GM13977 (cell line): ENCODE data around the gene OR6Y1.

ENCODE experiments used
- DNase-seq: peaks from one replicate; pipeline ENCODE4 v3.0.0; 2012; ENCODE audit warnings: low spot score
- CTCF ChIP-seq: IDR thresholded peaks from 2 replicates; pipeline ENCODE4 v1.5.1; 2012; ENCODE audit warnings: mild to moderate bottlenecking, control low read depth; ENCODE audit not compliant: insufficient read depth; ENCODE audit errors: extremely low read depth, missing control alignments
- in situ Hi-C: fragments of 300-500 bp; cut with MboI; formaldehyde crosslinking; loops from one replicate; pipeline ENCODE4 v1.12.0; 2022; ENCODE audit warnings: low sequenced_read_pairs, low pct_unique_long_range_greater_than_20kb, mixed read lengths, inconsistent platforms; ENCODE audit not compliant: unreplicated experiment

OR6Y1 gene

DNA sequence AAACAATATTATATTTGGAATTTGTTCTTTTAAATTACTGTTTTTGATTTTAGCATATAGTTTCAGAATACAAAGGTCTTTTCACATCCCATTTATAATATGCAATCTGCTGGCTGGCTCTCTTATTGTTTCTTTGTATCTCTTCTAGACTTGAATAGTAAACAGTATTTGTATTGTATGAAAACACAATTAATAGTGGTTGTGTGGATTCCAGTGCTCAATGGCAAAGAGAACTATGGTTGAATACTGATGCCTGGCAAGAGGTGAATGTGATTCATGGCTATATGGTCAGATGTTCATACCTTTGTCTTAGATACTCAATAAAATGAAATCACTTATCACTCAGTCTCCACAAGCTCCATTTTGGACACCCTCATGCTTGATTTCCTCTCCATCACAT is 37.2 kb downstream of the OR6Y1 start:
- in situ Hi-C loops, result loop anchor here (25.0 kb wide), 2 partner anchors 470 to 570 kb away; partner anchors contain the start of gene AIM2
- no peak for TF ChIP-seq CTCF
- DNase-seq, result no peak

DNA sequence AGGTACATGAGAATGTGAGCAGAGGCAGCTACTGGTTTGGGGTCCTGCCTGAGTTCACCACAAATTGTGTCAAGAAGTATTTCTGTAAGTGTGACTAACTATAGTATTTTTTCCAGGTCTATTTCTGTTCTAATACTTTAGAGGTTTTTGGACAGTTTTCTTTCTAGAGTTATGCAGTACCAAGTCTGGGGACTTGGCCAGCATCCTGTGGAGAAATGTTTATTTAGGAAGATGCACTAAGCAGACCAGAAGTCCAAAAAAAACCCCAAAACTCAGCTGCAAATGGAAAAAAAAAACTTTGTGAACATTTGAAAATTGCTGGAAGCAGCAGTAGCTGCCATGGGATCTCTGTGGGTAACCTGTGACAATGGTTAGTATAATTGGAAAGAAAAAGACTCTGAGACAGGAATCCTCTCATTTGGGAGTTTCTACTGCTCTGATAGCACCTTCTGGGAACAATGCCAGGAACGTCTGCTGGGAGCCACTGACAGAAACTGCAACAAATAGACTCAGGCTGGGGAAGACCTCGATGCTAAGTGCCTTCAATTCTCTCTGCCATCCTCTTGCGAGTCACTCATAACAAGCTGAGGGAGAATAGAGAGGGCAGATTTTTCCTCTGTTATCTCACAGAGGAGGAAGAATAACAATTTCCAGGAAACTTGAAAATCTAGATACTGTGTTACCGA is 44.6 kb downstream of the OR6Y1 start:
- in situ Hi-C loops, result loop anchor here (25.0 kb wide), 2 partner anchors 478 to 578 kb away; partner anchors contain the start of gene AIM2
- TF ChIP-seq CTCF, result no peak
- no peak for DNase-seq

DNA sequence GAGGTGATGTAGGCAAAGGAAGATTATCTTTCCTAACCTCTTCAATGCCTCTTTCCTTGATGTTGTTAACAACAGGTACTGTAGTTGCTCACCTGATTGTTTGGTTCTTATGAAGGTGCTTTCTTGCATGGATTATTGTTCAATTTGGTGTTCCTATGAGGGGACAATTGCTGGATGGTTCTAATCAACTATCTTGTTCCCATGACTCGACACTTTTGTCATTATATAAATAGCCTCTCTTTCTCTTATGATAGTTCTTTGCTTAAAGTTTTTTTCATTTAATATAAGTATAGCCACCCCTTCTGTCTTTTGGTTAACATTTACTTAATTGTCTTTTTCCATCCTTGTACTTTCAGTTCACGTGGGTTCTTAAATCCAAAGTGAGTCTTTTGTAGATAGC is 46.7 kb downstream of the OR6Y1 start:
- no peak for DNase-seq
- TF ChIP-seq CTCF, result no peak
- in situ Hi-C loops, result loop anchor here (25.0 kb wide), 2 partner anchors 480 to 580 kb away; partner anchors contain the start of gene AIM2

- in situ Hi-C loops, result loop anchor here (25.0 kb wide), 2 partner anchors 481 to 581 kb away; partner anchors contain the start of gene AIM2
- TF ChIP-seq CTCF, result peak; percentile 76
- peak; percentile 11 for DNase-seq
These were observed 47.7 kb downstream of the OR6Y1 start for GRCh38 chr1:158506369-158506987.

GRCh38 chr1:158496374-158496773 is 57.8 kb downstream of the OR6Y1 start:
- TF ChIP-seq CTCF, result peak; percentile 46
- peak; percentile 7 for DNase-seq
- in situ Hi-C loops, result loop anchor here (25.0 kb wide), 1 partner anchor 284 kb away; no protein-coding TSS in a partner anchor

- in situ Hi-C loops, result loop anchor here (25.0 kb wide), 1 partner anchor 282 kb away; no protein-coding TSS in a partner anchor
- no peak for DNase-seq
- no peak for TF ChIP-seq CTCF
These were observed 59.4 kb downstream of the OR6Y1 start for GRCh38 chr1:158494796-158495195.
